Brain pericyte (primary cell): ENCODE results near the gene C6orf89.
"Not testable (repeated sequence)": the region's sequence is repeated elsewhere in the genome, so short reads cannot be mapped to it uniquely, and the experiment has no call there.

Experiments used
- DNase-seq: peaks from one replicate; pipeline ENCODE4 v3.0.0-alpha.2; 2012; ENCODE audit warnings: low read depth, low spot score

Gene C6orf89

GRCh38 chr6:36924131-36924530, 38.4 kb downstream of the C6orf89 start:
- DNase-seq: peak; percentile 77

- no peak for DNase-seq
Measured at GRCh38 chr6:36924778-36925374, 39.1 kb downstream of the C6orf89 start.

- DNase-seq: no peak
Measured at GRCh38 chr6:36925809-36926208, 40.1 kb downstream of the C6orf89 start.

GRCh38 chr6:36926708-36927513, 41.2 kb downstream of the C6orf89 start:
- DNase-seq: peak; percentile 68

- no peak for DNase-seq
Measured at GRCh38 chr6:36927691-36928546, 42.2 kb downstream of the C6orf89 start.

GRCh38 chr6:36928547-36928918, 42.8 kb downstream of the C6orf89 start:
- no peak for DNase-seq

- DNase-seq: no peak
Measured at GRCh38 chr6:36929152-36929551, 43.4 kb downstream of the C6orf89 start.

GRCh38 chr6:36929607-36930006, 43.9 kb downstream of the C6orf89 start:
- DNase-seq: no peak

GRCh38 chr6:36930483-36930882, 44.7 kb downstream of the C6orf89 start:
- no peak for DNase-seq

GRCh38 chr6:36933102-36933501, 47.4 kb downstream of the C6orf89 start:
- no peak for DNase-seq

GRCh38 chr6:36933519-36933918, 47.8 kb downstream of the C6orf89 start:
- no peak for DNase-seq

- DNase-seq: no peak
Measured at GRCh38 chr6:36934901-36935300, 49.1 kb downstream of the C6orf89 start.

GRCh38 chr6:36936824-36937223, 51.1 kb downstream of the C6orf89 start:
- DNase-seq: no peak

GRCh38 chr6:36937896-36938295, 52.1 kb downstream of the C6orf89 start:
- no peak for DNase-seq

GRCh38 chr6:36938536-36938935, 52.8 kb downstream of the C6orf89 start:
- DNase-seq: no peak

GRCh38 chr6:36939005-36939404, 53.3 kb downstream of the C6orf89 start:
- not testable (repeated sequence) for DNase-seq

- no peak for DNase-seq
Measured at GRCh38 chr6:36940027-36940426, 54.3 kb downstream of the C6orf89 start.

- DNase-seq: not testable (repeated sequence)
Measured at GRCh38 chr6:36941561-36941960, 55.8 kb downstream of the C6orf89 start.

GRCh38 chr6:36942329-36942728, 56.6 kb downstream of the C6orf89 start:
- DNase-seq: not testable (repeated sequence)

- no peak for DNase-seq
Measured at GRCh38 chr6:36944650-36945049, 58.9 kb downstream of the C6orf89 start.

- no peak for DNase-seq
Measured at GRCh38 chr6:36945301-36945700, 59.5 kb downstream of the C6orf89 start.

- DNase-seq: no peak
Measured at GRCh38 chr6:36946526-36946925, 60.8 kb downstream of the C6orf89 start.
